WTC11 (cell line): ENCODE results near the gene VSNL1.

Experiments
- ZNF138 ChIP-seq: sonication (generic); formaldehyde crosslinking; conservative IDR thresholded peaks from 2 replicates; pipeline ENCODE4 v1.8.1; 2022; ENCODE audit warnings: mild to moderate bottlenecking, moderate library complexity, missing genetic modification reagents
- TF ChIP-seq, protein P1 (sequence below): sonication (generic); formaldehyde crosslinking; conservative IDR thresholded peaks from 2 replicates; pipeline ENCODE4 v1.8.1; 2022; ENCODE audit warnings: mild to moderate bottlenecking, missing genetic modification reagents
- TF ChIP-seq, protein P2 (sequence below): fragments of 200-600 bp; IDR thresholded peaks from 2 replicates; pipeline ENCODE4 v1.8.0; 2022; ENCODE audit warnings: antibody characterized with exemption

DNA sequence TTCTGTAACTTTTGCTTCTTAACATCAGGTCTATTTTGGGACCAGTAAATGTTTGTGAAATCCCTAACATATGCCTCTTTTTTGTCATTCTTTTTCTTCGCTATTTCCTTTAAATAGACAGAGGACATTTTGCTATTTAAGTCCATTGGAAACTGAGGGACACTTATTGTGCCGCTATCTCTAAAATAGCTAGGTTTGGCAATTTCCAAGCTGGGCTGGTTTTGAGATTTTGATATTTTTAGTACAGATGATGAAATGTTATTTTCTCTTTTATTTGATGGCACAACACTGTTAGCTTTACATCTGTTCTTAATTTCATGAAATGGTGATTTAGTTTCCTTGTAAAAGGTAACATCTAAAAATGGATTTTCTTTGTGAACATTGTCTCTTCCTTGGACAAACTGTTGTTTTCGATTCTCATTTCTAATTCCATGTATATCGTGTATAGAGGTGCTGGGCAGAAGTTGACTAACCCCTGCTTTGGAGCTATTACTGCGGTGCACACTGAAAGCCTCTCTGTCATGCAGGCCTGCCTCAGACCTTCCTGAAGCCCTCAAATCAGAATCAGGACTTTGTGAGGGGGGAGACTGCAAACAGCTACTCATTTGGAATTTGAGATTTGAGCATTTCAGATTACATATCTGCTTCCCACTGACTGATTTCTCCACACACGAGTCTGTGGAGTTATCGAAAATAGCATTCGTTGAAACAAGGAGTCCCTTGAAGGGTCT, 22.9 kb upstream of the VSNL1 start:
- TF ChIP-seq ZNF138 (CRISPR knock-in tag): no peak
- TF ChIP-seq, protein P1, sequence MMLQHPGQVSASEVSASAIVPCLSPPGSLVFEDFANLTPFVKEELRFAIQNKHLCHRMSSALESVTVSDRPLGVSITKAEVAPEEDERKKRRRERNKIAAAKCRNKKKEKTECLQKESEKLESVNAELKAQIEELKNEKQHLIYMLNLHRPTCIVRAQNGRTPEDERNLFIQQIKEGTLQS (CRISPR knock-in tag): no peak
- TF ChIP-seq, protein P2, sequence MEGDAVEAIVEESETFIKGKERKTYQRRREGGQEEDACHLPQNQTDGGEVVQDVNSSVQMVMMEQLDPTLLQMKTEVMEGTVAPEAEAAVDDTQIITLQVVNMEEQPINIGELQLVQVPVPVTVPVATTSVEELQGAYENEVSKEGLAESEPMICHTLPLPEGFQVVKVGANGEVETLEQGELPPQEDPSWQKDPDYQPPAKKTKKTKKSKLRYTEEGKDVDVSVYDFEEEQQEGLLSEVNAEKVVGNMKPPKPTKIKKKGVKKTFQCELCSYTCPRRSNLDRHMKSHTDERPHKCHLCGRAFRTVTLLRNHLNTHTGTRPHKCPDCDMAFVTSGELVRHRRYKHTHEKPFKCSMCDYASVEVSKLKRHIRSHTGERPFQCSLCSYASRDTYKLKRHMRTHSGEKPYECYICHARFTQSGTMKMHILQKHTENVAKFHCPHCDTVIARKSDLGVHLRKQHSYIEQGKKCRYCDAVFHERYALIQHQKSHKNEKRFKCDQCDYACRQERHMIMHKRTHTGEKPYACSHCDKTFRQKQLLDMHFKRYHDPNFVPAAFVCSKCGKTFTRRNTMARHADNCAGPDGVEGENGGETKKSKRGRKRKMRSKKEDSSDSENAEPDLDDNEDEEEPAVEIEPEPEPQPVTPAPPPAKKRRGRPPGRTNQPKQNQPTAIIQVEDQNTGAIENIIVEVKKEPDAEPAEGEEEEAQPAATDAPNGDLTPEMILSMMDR: no peak
